Breast epithelium (tissue), 3 donors: ENCODE results near the gene DGAT2.

Experiments used
- CTCF ChIP-seq, 3 donors: fragments of 450-650 bp; IDR thresholded peaks; one replicate each; pipeline ENCODE4 v1.5.1; 2016 to 2017; ENCODE audit warnings: antibody characterized with exemption in 3 of 3, mild to moderate bottlenecking in 3 of 3, moderate library complexity in 3 of 3
- POLR2AphosphoS5 ChIP-seq, 3 donors: sonication (generic); formaldehyde crosslinking; IDR thresholded peaks; one replicate each; pipeline ENCODE4 v1.6.1; 2017; ENCODE audit warnings: antibody characterized with exemption in 3 of 3

- TF ChIP-seq CTCF (IDR thresholded peaks at IDR 0.05), result no peak
- no peak for TF ChIP-seq POLR2AphosphoS5 (IDR thresholded peaks at IDR 0.05)
Observed at GRCh38 chr11:75793966-75794365, 25.4 kb downstream of the DGAT2 start.
